ENCODE data around the gene IL1R1. TPM values are rescaled to one million over a fixed set of nuclear protein-coding genes. Genes with fewer than 3 reads are reported as not detected.

IL1R1 gene
- total and polyA plus RNA-seq, 2 donors (not counting 1 experiment from before 2014, with no cell fraction given): 110 to 232 TPM

GRCh38 chr2:102158011-102158755, 15.6 kb downstream of the IL1R1 start:
- TF ChIP-seq EZH2 (IDR thresholded peaks at IDR 0.05; ENCODE audit: low read length, missing control alignments): no peak
- no peak for TF ChIP-seq CTCF (conservative IDR thresholded peaks at IDR 0.05 in 1 of 2, IDR thresholded peaks at IDR 0.05 in 1 of 2; ENCODE audit: low read depth in 1 of 2, low read length in 2 of 2)
- no peak overlapping the region for H3K9ac ChIP-seq (ENCODE audit: insufficient read depth, low read length)
- H3K4me2 ChIP-seq (ENCODE audit: extremely low read depth, insufficient read depth, low read length): no peak overlapping the region
- peaks cover 19% of the 10 kb centered on the region for H3K36me3 ChIP-seq (ENCODE audit: control insufficient read depth, insufficient read depth, low read length)
- no peak overlapping the region for H2AFZ ChIP-seq (ENCODE audit: low read length)
- no peak overlapping the region for H3K4me3 ChIP-seq (replicated peaks in 1 of 4; ENCODE audit: control extremely low read depth in 1 of 4, insufficient read depth in 1 of 4, low read depth in 3 of 4, low read length in 4 of 4)
- DNase-seq (ENCODE audit: low read depth in 2 of 2): no peak
- H3K27me3 ChIP-seq (ENCODE audit: control insufficient read depth, insufficient read depth, low read length): no peaks in the 10 kb centered on the region
- no peaks in the 10 kb centered on the region for H3K79me2 ChIP-seq (ENCODE audit: control insufficient read depth, insufficient read depth, low read length)
- no peaks in the 10 kb centered on the region for H3K9me3 ChIP-seq (ENCODE audit: control insufficient read depth, insufficient read depth, low read depth, low read length)
- peaks cover 4% of the 10 kb centered on the region for H3K4me1 ChIP-seq (ENCODE audit: control insufficient read depth, extremely low read depth, insufficient read depth, low read length)
- H4K20me1 ChIP-seq (ENCODE audit: control insufficient read depth, extremely low read depth, insufficient read depth, low read length): no peaks in the 10 kb centered on the region
- no peak overlapping the region for H3K27ac ChIP-seq (ENCODE audit: insufficient read depth, low read length)

GRCh38 chr2:102159295-102159694, 16.7 kb downstream of the IL1R1 start:
- no peak overlapping the region for H2AFZ ChIP-seq (ENCODE audit: low read length)
- peaks cover 18% of the 10 kb centered on the region for H3K36me3 ChIP-seq (ENCODE audit: control insufficient read depth, insufficient read depth, low read length)
- no peak overlapping the region for H3K4me3 ChIP-seq (replicated peaks in 1 of 4; ENCODE audit: control extremely low read depth in 1 of 4, insufficient read depth in 1 of 4, low read depth in 3 of 4, low read length in 4 of 4)
- no peak for TF ChIP-seq CTCF (conservative IDR thresholded peaks at IDR 0.05 in 1 of 2, IDR thresholded peaks at IDR 0.05 in 1 of 2; ENCODE audit: low read depth in 1 of 2, low read length in 2 of 2)
- TF ChIP-seq EZH2 (IDR thresholded peaks at IDR 0.05; ENCODE audit: low read length, missing control alignments): no peak
- H3K9ac ChIP-seq (ENCODE audit: insufficient read depth, low read length): no peak overlapping the region
- H3K79me2 ChIP-seq (ENCODE audit: control insufficient read depth, insufficient read depth, low read length): no peaks in the 10 kb centered on the region
- H3K4me2 ChIP-seq (ENCODE audit: extremely low read depth, insufficient read depth, low read length): no peak overlapping the region
- DNase-seq (ENCODE audit: low read depth in 2 of 2): peak in 1 of 2 donors; percentile 13
- no peaks in the 10 kb centered on the region for H3K27me3 ChIP-seq (ENCODE audit: control insufficient read depth, insufficient read depth, low read length)
- no peaks in the 10 kb centered on the region for H3K9me3 ChIP-seq (ENCODE audit: control insufficient read depth, insufficient read depth, low read depth, low read length)
- H3K27ac ChIP-seq (ENCODE audit: insufficient read depth, low read length): no peak overlapping the region
- no peaks in the 10 kb centered on the region for H4K20me1 ChIP-seq (ENCODE audit: control insufficient read depth, extremely low read depth, insufficient read depth, low read length)
- H3K4me1 ChIP-seq (ENCODE audit: control insufficient read depth, extremely low read depth, insufficient read depth, low read length): peaks cover 4% of the 10 kb centered on the region

GRCh38 chr2:102166189-102166845, 23.8 kb downstream of the IL1R1 start:
- Histone ChIP-seq H3K27ac (ENCODE audit: insufficient read depth, low read length) (no peak overlapping the region), H2AFZ (ENCODE audit: low read length) (no peak overlapping the region), H3K9me3 (ENCODE audit: control insufficient read depth, insufficient read depth, low read depth, low read length) (no peaks in the 10 kb centered on the region), H3K4me2 (ENCODE audit: extremely low read depth, insufficient read depth, low read length) (no peak overlapping the region), H3K79me2 (ENCODE audit: control insufficient read depth, insufficient read depth, low read length) (no peaks in the 10 kb centered on the region), H3K4me1 (ENCODE audit: control insufficient read depth, extremely low read depth, insufficient read depth, low read length) (peaks cover 3% of the 10 kb centered on the region), H3K27me3 (ENCODE audit: control insufficient read depth, insufficient read depth, low read length) (no peaks in the 10 kb centered on the region), H3K36me3 (ENCODE audit: control insufficient read depth, insufficient read depth, low read length) (peaks cover 3% of the 10 kb centered on the region), H4K20me1 (ENCODE audit: control insufficient read depth, extremely low read depth, insufficient read depth, low read length) (no peaks in the 10 kb centered on the region), H3K4me3 (replicated peaks in 1 of 4; ENCODE audit: control extremely low read depth in 1 of 4, insufficient read depth in 1 of 4, low read depth in 3 of 4, low read length in 4 of 4) (no peak overlapping the region), H3K9ac (ENCODE audit: insufficient read depth, low read length) (no peak overlapping the region)
- peak; percentile 76 to 78 for DNase-seq (ENCODE audit: low read depth in 2 of 2)
- TF ChIP-seq EZH2 (IDR thresholded peaks at IDR 0.05; ENCODE audit: low read length, missing control alignments) (no peak), CTCF (conservative IDR thresholded peaks at IDR 0.05 in 1 of 2, IDR thresholded peaks at IDR 0.05 in 1 of 2; ENCODE audit: low read depth in 1 of 2, low read length in 2 of 2) (peak; percentile 54 to 57)

Data from fibroblast of lung (primary cell).